HTR-8/SVneo (cell line): Measurements from ENCODE around the gene FTH1.
"Not testable (repeated sequence)": the region's sequence is repeated elsewhere in the genome, so short reads cannot be mapped to it uniquely, and the experiment has no call there.

ENCODE experiments used
- DNase-seq: peaks from one replicate; pipeline ENCODE4 v3.0.0; 2011; ENCODE audit warnings: low spot score, mixed read lengths; ENCODE audit not compliant: insufficient read length
- FAIRE-seq: peaks from 2 replicates; lab custom pipeline; 2011; peaks lifted over from hg19 to GRCh38; lab: Jason Lieb, UNC

The FTH1 gene

DNA sequence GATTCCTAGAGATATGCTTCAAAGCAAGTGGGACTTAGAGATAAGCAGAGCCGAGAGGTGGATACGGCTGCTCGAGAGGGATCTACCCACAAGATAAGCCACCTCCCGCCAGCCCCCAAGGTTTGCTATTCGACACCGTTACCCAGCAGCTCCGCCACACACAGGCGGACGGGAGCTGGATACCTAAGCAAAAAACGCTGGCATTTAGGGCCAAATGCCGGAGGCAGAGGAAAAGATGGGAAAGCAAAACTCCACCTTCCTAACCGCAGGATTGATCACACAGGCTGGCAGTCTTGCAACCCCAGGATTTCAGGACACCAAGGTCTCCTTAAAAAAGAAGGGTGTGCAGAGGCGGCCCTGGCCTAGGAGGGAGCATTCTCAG lies 709 bp downstream of the FTH1 start:
- no peak for FAIRE-seq
- DNase-seq: no peak

DNA sequence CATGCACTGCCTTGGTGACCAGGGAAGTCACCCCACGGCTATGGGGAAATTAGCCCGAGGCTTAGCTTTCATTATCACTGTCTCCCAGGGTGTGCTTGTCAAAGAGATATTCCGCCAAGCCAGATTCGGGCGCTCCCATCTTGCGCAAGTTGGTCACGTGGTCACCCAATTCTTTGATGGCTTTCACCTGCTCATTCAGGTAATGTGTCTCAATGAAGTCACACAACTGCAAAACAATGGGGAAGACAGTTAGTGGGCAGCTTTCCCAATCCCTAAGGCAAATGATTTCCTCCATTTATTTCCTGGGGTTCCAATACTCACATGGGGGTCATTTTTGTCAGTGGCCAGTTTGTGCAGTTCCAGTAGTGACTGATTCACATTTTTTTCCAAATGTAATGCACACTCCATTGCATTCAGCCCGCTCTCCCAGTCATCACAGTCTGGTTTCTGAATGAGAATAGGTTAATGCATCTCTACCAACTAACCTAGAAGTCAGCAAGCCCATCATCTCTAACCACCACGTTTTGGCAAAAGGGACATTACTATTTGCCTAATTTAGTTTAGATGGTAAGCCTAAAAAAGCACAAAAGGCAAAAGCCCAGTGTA lies 2.7 kb downstream of the FTH1 start:
- not testable (repeated sequence) for FAIRE-seq, DNase-seq

DNA sequence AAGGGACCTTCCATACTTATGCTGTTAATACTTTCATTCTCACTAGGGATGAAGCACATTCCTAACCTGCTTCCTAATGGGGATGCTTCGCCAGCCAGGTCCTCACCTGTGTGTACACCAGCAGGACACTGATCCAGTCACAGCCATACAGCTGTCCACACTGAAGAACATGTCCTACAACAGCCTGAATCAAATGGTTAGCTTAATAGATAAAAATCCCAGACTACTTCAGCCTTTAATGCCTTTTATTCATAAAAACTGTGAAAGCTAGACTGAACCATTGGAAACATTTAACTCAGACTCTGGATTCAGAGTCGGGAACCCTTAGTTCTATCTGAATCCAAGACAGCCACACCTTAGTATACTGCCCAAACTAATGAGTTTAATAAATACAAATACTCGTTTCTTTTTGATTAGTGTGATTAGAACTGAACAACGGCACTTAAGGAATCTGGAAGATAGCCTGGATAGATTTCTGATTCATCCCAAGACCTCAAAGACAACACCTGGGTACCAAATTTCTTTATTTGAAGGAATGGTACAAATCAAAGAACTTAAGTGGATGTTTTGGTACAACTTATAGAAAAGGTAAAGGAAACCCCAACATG lies 3.3 kb downstream of the FTH1 start:
- DNase-seq: no peak
- no peak for FAIRE-seq

DNA sequence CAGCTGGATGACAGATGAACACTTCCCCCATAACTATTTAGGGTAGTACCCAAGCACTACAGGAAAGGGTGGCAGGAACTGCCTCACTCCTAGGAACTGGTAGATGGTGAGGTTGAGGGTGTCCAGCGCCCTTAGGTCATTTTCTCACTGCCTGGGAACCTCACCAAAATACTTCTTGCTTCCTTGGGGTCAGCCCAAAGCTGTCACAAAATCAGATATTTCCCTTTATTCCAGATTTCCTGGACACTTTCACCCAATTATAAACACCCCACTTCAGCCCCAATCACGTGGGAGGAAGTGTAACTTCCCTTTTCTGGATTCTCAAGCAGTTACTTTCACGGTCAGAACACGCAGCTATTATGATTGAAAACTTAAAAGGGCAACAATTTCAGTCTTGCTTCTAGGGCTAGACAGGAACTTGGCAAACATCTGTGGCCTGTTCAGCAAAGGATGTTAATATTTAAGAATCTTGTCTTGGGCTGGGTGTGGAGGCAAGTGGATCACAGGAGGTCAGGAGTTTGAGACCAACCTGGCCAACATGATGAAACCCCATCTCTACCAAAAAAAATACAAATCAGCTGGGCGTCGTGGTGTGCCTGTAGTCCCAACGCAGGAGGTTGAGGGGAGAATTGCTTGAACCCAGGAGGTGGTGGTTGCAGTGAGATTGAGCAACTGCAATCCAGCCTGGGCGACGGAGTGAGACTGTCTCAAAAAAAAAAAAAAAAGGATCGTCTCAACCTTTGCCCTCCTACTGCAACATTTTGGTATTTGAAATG lies 4.0 kb downstream of the FTH1 start:
- FAIRE-seq: no peak
- no peak for DNase-seq

DNA sequence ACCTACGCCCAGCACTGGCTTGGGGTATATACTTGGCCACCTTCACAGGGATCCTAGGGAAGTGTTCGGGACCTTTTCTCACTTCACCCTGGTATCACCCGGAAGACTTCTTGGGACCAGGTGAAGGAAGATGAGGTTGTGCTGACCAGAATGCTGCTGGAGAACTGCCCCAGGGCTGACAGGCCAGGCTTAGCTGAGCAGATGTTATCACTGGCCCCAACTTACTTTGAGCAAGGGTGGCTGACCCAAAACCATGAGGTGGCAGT lies 4.5 kb downstream of the FTH1 start:
- FAIRE-seq (no peak), DNase-seq (no peak)

DNA sequence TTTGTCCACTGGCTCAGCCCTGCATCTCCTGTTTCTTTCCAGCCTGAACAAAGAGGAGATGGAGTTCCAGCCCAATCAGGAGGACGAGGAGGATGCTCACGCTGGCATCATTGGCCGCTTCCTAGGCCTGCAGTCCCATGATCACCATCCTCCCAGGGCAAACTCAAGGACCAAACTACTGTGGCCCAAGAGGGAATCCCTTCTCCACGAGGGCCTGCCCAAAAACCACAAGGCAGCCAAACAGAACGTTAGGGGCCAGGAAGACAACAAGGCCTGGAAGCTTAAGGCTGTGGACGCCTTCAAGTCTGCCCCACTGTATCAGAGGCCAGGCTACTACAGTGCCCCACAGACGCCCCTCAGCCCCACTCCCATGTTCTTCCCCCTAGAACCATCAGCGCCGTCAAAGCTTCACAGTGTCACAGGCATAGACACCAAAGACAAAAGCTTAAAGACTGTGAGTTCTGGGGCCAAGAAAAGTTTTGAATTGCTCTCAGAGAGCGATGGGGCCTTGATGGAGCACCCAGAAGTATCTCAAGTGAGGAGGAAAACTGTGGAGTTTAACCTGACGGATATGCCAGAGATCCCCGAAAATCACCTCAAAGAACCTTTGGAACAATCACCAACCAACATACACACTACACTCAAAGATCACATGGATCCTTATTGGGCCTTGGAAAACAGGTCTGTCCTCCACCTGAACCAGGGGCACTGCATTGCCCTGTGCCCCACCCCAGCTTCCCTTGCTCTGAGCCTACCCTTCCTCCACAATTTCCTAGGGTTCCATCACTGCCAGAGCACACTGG lies 5.0 kb downstream of the FTH1 start:
- FAIRE-seq: no peak
- no peak for DNase-seq

DNA sequence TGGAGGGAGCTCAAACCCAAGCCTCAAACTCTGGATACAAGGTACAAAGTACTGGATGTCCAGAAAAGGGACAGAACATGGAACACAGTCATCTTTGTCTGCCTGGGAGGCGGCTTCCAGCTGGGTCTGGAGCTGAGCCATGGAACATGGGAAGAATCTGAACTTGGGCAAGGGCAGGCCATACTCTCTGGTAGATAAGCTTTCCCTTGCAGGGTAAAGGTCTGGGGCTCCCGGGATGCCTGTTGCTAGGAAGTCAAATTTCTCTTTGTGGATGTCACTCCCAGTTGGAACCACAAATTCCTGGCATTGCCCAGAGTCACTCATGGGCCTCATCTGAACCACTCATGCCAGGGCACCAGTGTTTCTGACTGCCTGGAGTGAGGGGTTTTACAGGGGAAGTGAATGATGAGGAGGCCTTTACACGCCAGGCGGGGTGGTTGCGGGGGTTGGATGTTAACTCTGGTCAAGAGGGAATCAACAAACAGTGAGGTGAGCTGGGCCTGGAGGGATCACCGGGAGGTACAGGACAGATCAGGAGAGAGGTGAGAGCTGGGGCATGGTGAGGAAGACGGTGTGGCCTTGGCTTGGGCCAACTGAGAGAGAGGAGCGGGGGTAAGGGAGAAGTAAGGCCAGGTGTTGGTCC lies 5.7 kb downstream of the FTH1 start:
- no peak for DNase-seq
- no peak for FAIRE-seq

DNA sequence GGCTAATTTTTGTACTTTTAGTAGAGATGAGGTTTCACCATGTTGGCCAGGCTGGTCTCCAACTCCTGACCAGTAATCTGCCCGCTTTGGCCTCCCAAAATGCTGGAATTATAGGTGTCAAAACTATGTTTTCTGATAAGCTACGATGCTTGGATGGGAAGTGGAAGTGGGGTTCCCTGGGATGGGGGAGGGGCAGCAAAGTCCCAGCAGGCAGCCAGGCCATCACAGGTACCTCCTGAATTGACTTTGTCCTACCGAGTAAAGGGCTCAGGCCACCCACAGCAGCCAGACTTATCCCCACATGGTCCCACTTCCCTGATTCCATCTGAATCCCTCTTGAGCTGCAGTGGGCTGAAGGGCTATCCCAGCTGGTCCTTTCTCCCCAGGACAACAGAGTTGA lies 6.9 kb downstream of the FTH1 start:
- DNase-seq (no peak), FAIRE-seq (no peak)

DNA sequence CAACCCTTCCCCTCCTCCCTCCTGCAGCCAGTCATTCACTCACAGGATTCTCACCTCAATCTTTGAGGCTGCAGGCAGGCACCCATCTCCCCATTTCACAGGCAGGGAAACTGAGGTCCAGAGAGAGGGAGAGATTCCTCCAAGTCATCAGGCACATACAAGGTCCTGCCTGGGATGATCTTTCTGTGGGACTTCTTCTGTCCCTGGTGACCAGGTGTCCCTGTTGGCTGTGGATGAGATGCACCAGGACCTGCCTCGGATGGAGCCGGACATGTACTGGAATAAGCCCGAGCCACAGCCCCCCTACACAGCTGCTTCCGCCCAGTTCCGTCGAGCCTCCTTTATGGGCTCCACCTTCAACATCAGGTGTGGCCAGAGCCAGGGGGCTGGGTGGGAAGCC lies 7.8 kb downstream of the FTH1 start:
- no peak for FAIRE-seq
- no peak for DNase-seq

DNA sequence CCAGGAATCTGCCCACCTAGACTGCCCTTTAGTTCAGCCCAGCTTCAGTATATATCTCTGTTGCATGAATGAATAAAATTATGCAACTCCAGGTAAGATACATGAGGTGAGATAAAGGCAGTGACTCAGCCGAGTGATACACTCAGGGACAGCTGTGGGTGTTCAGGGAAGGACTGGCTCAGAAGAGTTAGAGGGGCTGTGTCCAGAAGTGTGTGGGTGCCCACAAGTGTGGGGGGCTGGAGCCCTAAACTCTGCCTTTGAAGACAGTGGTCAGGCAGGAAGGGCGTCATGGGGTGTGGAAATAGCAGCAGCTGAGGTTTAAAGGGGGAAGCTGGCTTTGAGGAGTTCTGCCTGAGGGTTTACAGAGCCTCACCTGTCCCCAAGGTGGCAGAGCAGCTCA lies 8.3 kb downstream of the FTH1 start:
- DNase-seq (no peak), FAIRE-seq (no peak)

DNA sequence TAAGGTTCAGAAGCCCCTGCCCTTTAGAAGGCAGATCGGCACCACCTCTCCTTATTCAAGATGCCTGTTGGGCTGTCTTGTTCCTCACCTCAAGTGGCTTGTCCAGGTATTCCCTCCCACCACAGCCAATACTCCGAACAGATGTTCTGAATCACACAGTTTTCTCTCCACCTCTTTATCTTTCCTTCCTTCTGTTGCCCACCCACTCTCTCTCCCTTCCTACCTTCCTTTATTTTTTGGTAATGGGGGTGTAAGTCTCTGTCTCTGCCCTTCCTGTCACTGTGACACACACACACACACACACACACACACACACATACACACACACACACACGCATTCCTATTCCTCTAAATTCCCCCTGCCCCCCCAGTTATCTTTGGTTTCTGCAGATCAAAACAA lies 8.8 kb downstream of the FTH1 start:
- no peak for FAIRE-seq
- no peak for DNase-seq

DNA sequence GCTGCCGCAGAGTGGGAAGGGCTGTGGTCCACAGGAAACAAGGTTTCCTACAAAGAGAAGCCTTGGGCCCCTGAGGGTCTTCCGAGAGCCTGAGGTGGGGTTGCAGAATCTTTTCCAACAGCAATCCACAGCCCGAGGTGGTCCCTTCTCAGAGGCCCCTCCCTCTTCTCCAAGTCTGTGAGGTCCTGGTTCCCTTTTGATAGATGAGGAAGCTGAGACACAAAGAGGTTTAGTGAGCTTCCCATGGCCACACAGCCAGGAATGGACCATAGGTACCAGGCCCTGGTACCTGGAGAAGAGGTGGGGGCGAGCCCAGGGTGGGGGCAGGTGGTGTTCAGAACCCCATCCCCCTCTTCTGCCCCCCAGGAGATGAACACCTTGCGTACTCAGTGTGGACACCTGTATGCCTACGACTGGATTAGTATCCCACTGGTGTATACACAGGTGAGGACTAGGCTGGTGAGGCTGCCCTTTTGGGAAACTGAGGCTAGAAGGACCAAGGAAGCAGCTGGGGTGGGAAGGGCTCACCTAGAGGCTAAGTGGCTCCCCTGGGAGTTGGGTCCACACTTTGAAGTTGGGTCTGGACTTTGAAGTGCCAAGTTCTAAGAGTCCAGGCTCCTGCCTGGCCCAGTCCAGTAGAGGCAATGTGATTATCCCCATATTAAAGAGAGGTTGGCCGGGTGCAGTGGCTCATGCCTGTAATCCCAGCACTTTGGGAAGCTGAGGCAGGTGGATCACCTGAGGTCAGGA lies 10.2 kb downstream of the FTH1 start:
- no peak for FAIRE-seq
- DNase-seq: no peak

DNA sequence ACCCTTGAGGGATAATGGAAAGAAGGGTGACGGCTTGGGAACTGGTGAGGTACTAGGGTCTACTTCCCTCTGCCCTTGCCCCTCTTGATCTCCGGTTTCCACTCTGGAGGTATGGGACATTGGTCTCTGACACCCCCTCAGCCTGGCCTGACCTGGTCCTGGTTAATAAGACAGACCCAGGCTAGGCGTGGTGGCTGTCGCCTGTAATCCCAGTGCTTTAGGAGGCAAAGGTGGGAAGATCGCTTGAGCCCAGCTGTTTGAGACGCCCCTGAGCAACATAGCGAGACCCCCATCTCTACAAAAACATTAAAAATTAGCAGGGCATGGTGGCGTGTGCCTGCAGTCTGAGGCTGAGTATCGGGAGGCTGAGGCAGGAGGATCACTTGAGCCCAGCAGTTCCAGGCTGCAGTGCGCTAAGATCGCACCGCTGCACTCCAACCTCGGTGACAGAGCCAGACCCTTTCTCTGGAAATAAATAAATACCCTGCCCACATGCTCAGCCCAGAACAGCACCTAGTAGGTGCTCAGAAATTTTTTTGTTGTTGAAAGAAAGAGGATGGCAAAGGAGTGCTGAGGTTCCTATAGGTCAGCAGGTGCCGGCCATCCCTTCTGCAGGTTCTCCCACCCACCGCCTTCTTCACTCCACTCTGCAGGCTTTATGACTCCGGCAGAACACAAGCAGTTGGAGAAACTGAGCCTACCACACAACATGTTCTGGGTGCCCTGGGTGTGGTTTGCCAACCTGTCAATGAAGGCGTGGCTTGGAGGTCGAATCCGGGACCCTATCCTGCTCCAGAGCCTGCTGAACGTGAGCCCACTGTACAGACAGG lies 11.0 kb downstream of the FTH1 start:
- no peak for FAIRE-seq

DNA sequence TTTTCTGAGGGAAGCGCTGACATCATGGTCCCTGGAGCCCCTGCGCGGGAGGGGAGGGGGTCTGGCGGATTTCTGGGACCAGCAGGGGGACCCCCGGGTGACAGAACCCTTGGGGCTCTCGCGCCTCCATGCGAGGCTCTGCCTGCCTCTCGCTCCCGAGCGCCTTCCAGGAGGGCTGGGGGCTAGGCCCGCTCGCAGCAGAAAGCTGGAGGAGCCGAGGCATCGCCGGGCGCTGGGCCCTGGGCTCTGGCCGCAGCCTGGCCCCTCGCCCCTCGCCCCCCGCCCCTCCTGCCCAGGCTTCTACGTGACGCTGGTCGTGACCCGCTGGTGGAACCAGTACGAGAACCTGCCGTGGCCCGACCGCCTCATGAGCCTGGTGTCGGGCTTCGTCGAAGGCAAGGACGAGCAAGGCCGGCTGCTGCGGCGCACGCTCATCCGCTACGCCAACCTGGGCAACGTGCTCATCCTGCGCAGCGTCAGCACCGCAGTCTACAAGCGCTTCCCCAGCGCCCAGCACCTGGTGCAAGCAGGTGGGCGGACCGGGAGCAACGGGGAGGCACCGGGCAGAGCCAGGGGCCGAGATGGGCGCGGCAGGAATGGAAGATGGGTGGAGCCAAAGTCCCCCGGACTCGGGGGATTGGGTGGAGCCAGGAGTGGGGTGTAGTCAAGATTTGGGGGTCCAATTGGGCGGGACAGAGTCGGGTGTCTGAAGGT lies 11.9 kb downstream of the FTH1 start:
- no peak for FAIRE-seq
- no peak for DNase-seq

More for the DNA sequence above, 11.0 kb downstream of the FTH1 start:
- DNase-seq: no peak

DNA sequence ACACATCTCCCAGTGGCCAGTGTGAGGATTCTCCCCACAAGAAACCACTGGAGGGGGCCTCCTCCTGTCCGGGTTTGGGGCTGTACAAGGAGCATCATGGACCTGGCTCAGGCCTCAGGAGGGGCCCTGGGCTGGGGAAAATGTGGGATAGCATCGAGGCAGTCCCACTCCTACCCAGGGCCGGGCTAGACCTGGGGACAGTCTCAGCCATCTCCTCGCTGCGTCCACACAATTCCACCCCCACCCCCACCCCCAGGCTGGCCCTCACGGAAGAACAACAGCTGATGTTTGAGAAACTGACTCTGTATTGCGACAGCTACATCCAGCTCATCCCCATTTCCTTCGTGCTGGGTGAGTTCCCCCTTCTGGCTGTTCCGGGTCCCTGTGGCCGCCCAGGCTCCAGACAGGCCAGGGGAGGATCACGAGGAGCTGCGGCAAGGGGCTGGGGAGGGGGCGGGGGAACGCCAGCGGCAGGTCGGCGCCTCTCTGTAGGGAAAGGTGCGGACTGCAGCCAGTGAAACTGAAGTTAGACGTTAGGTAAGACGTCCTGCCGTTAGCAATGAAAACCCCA lies 12.5 kb downstream of the FTH1 start:
- no peak for DNase-seq
- FAIRE-seq: no peak

DNA sequence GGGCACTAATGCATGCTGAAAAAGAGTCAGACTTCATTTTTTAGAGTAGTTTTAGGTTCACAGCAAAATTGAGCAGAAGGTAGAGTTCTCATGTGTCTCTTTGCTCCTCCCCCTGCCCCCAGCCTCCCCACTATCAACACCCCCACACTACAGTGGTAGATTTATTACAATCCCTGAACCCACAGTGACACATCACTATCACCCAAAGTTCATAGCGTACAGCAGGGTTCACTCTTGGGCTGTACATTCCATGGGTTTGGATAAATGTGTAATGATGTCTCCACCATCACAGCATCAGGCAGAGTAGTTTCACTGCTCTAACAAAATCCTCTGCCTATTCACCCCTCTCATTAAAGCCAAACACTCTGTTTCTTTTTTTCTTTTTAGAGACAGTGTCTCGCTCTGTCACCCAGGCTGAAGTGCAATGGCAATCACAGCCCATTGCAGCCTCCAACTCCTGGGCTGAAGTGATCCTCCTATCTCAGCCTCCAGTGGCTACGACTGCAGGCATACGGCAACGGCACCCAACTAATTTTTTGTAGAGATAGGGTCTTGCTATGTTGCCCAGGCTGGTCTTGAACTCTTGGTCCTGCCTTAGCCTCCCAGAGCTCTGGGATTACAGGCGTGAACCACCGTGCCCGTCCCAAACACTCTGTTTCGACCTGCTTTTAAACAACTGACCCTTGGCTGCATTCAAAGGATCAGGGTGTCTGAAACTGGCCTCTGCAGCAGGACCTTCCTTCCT lies 13.2 kb downstream of the FTH1 start:
- no peak for DNase-seq
- no peak for FAIRE-seq

DNA sequence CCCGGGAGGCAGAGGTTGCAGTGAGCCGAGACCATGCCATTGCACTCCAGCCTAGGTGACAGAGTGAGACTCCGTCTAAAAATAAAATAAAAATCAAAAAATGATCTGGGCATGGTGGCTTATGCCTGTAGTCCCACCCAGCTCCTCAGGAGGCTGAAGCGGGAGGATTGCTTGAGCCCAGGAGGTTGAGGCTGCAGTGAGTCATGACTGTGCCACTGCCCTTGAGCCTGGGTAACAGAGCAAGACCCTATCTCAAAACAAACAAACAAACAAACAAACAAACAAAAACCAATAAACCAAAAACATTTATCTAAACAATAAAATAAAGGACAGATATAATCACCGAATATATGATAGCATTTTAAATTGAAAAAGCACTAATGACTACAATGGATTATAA lies 13.8 kb downstream of the FTH1 start:
- FAIRE-seq, DNase-seq: not testable (repeated sequence)
